GM23338 (cell line): ENCODE results near the gene CCDC74B. TPM values are rescaled to one million over a fixed set of nuclear protein-coding genes. Genes with fewer than 3 reads are reported as not detected.
"Not testable (repeated sequence)": the region's sequence is repeated elsewhere in the genome, so short reads cannot be mapped to it uniquely, and the experiment has no call there.

Experiments
- ATAC-seq: fragments of 200-7000 bp; cut with Tn5 transposase; 3 replicates; pipeline ENCODE4 v1.9.1; 2020
- DNase-seq: peaks from one replicate; pipeline ENCODE4 v3.0.0-alpha.2; 2015; ENCODE audit warnings: low spot score
- H2AFZ ChIP-seq: fragments of 200-600 bp; sonication (generic); 2 replicates; pipeline ENCODE4 v1.8.0; 2016; ENCODE audit warnings: antibody characterized with exemption, mild to moderate bottlenecking, moderate library complexity
- H3F3A ChIP-seq: fragments of 200-600 bp; sonication (generic); replicated peaks from 2 replicates; pipeline ENCODE4 v1.8.0; 2017; ENCODE audit warnings: antibody characterized with exemption, mixed run types, low read depth
- H3K27ac ChIP-seq: fragments of 200-600 bp; sonication (generic); 2 replicates; pipeline ENCODE4 v1.6.1; 2016; ENCODE audit warnings: low read depth
- H3K27me3 ChIP-seq: fragments of 200-600 bp; sonication (generic); 2 replicates; pipeline ENCODE4 v1.8.0; 2016; ENCODE audit warnings: mild to moderate bottlenecking, mixed run types, moderate library complexity; ENCODE audit not compliant: insufficient read depth
- H3K36me3 ChIP-seq: fragments of 200-600 bp; sonication (generic); 2 replicates; pipeline ENCODE4 v1.8.0; 2016; ENCODE audit warnings: mild to moderate bottlenecking; ENCODE audit not compliant: insufficient read depth
- H3K4me1 ChIP-seq: fragments of 200-600 bp; sonication (generic); 2 replicates; pipeline ENCODE4 v1.8.0; 2016; ENCODE audit warnings: mild to moderate bottlenecking, moderate library complexity; ENCODE audit not compliant: insufficient read depth
- H3K4me2 ChIP-seq: fragments of 200-600 bp; sonication (generic); 2 replicates; pipeline ENCODE4 v1.7.1; 2017; ENCODE audit warnings: mixed run types
- H3K4me3 ChIP-seq: fragments of 200-600 bp; sonication (generic); 2 replicates; pipeline ENCODE4 v1.6.1; 2016; ENCODE audit warnings: mixed run types
- H3K79me2 ChIP-seq: fragments of 200-600 bp; sonication (generic); replicated peaks from 2 replicates; pipeline ENCODE4 v1.8.0; 2017; ENCODE audit warnings: mild to moderate bottlenecking; ENCODE audit not compliant: insufficient read depth
- H3K9me2 ChIP-seq: fragments of 200-600 bp; sonication (generic); 2 replicates; pipeline ENCODE4 v1.8.0; 2017; ENCODE audit not compliant: insufficient read depth
- H4K20me1 ChIP-seq: fragments of 200-600 bp; sonication (generic); replicated peaks from 2 replicates; pipeline ENCODE4 v1.8.0; 2017; ENCODE audit warnings: mild to moderate bottlenecking; ENCODE audit not compliant: insufficient read depth
- H3K27ac Mint-ChIP-seq: 2 replicates; pipeline ENCODE4 v1.8.0; 2020; ENCODE audit warnings: inconsistent platforms, mild to moderate bottlenecking, moderate library complexity, mixed read lengths
- H3K27me3 Mint-ChIP-seq: 3 replicates; pipeline ENCODE4 v1.8.0; 2022; ENCODE audit warnings: low read depth, mild to moderate bottlenecking, moderate library complexity, mixed read lengths, inconsistent platforms; ENCODE audit not compliant: insufficient read depth, poor library complexity
- H3K36me3 Mint-ChIP-seq: 3 replicates; pipeline ENCODE4 v1.8.0; 2021; ENCODE audit warnings: low read depth, mild to moderate bottlenecking, inconsistent platforms, moderate library complexity, mixed read lengths
- H3K4me1 Mint-ChIP-seq: 3 replicates; pipeline ENCODE4 v1.8.0; 2020; ENCODE audit warnings: mild to moderate bottlenecking, inconsistent platforms, mixed read lengths
- H3K4me3 Mint-ChIP-seq: 3 replicates; pipeline ENCODE4 v1.8.0; 2021; ENCODE audit warnings: moderate library complexity, mild to moderate bottlenecking, inconsistent platforms, mixed read lengths
- H3K9me3 Mint-ChIP-seq: 3 replicates; pipeline ENCODE4 v1.8.0; 2020; ENCODE audit warnings: moderate library complexity, mild to moderate bottlenecking, inconsistent platforms, mixed read lengths
- CTCF ChIP-seq, 2 experiments: fragments of 200-600 bp in 1 of 2; sonication (generic) in 1 of 2; conservative IDR thresholded peaks; 2 replicates each; pipeline versions ENCODE4 v1.5.1 to v1.6.1; 2016 to 2017; ENCODE audit warnings: antibody characterized with exemption in 2 of 2, low read depth in 2 of 2, mild to moderate bottlenecking in 2 of 2, moderate library complexity in 1 of 2
- polyA plus RNA-seq: library from polyadenylated mRNA; unstranded; fragments of >200 nt; fragmentation: Nextera tagmentation; extraction: Ambion mirVana; gene quantifications from 2 replicates; pipeline ENCODE4 v1.2.1, GENCODE V29; 2016
- small RNA-seq: library from RNA; depleted of rRNA; stranded (forward); fragments of <200 nt; gene quantifications from one replicate; pipeline ENCODE3, GENCODE V24; 2014; ENCODE audit warnings: low replicate concordance
- total RNA-seq: library from RNA; depleted of rRNA; stranded (reverse); fragments of >200 nt; shearing (Covaris generic); gene quantifications from 2 replicates; pipeline ENCODE4 v1.2.3, GENCODE V29; 2014; rRNA removed

The CCDC74B gene
- total and polyA plus RNA-seq, 2 experiments from 2014 or later = 16.4 to 34.5 TPM

- not testable (repeated sequence) for H3K4me3 ChIP-seq, H3K4me2 ChIP-seq, H2AFZ ChIP-seq, DNase-seq, H4K20me1 ChIP-seq, H3K79me2 ChIP-seq, H3K36me3 Mint-ChIP-seq, H3K27me3 Mint-ChIP-seq, H3K9me2 ChIP-seq, H3K9me3 Mint-ChIP-seq, H3K27ac Mint-ChIP-seq, H3K36me3 ChIP-seq, H3F3A ChIP-seq, H3K4me3 Mint-ChIP-seq, H3K4me1 ChIP-seq, H3K27ac ChIP-seq, H3K4me1 Mint-ChIP-seq, H3K27me3 ChIP-seq
- 0 out of 4 replicates have a peak, but pooled peaks of 1 of the 2 experiments have one; percentile 2 for TF ChIP-seq CTCF (conservative IDR thresholded peaks at IDR 0.05; ENCODE audit: low read depth in 2 of 2)
- ATAC-seq = peak; percentile 29
These were observed 17.2 kb downstream of the CCDC74B start for GRCh38 chr2:130127726-130128125.

- not testable (repeated sequence) for H3K79me2 ChIP-seq, H3K27me3 Mint-ChIP-seq, H3K36me3 ChIP-seq, DNase-seq, H3K4me3 ChIP-seq, ATAC-seq, H3K4me1 ChIP-seq, H3K36me3 Mint-ChIP-seq, H3K27ac ChIP-seq, H3K4me1 Mint-ChIP-seq, H3F3A ChIP-seq, H3K27ac Mint-ChIP-seq, H2AFZ ChIP-seq, H3K9me2 ChIP-seq, H3K4me2 ChIP-seq, H4K20me1 ChIP-seq, H3K4me3 Mint-ChIP-seq, H3K27me3 ChIP-seq, H3K9me3 Mint-ChIP-seq
These were observed 24.0 kb downstream of the CCDC74B start for GRCh38 chr2:130120924-130121323.

GRCh38 chr2:130102597-130103363 is 42.1 kb downstream of the CCDC74B start:
- not testable (repeated sequence) for H3F3A ChIP-seq, H3K4me1 ChIP-seq, H3K36me3 Mint-ChIP-seq, H4K20me1 ChIP-seq, H3K4me2 ChIP-seq, H3K36me3 ChIP-seq, H3K27ac Mint-ChIP-seq, H3K79me2 ChIP-seq, H3K27me3 ChIP-seq, H3K4me3 ChIP-seq, H3K27ac ChIP-seq, H3K4me3 Mint-ChIP-seq, H3K9me2 ChIP-seq, H2AFZ ChIP-seq, H3K9me3 Mint-ChIP-seq, H3K27me3 Mint-ChIP-seq, H3K4me1 Mint-ChIP-seq
- DNase-seq = peak; percentile 7
- peak; percentile 50; the same call in 2 of the 3 replicates for ATAC-seq

Small RNA genes within 50 kb of the gene (small RNA-seq; reads per million reads assigned to genes)
- not detected for gene RNU6-1049P

Other genes starting within 250 kb of the CCDC74B start
- gene RAB6C, start 165.4 kb downstream of the CCDC74B start, total RNA-seq = not detected in 2 replicates
- gene RAB6C, start 165.4 kb downstream of the CCDC74B start, polyA plus RNA-seq = 0.07 TPM in 1 of 2 replicates, not detected in the other
- 1.8 and 3.0 TPM in 2 replicates for gene POTEF, start 15.9 kb downstream of the CCDC74B start, total RNA-seq
- gene POTEF, start 15.9 kb downstream of the CCDC74B start, polyA plus RNA-seq = 1.0 and 1.1 TPM in 2 replicates
- 87.5 and 98.6 TPM in 2 replicates for gene SMPD4, start 36.5 kb upstream of the CCDC74B start, total RNA-seq
- gene SMPD4, start 36.5 kb upstream of the CCDC74B start, polyA plus RNA-seq = 43.5 and 44.2 TPM in 2 replicates
- gene MZT2B, start 37.1 kb upstream of the CCDC74B start, total RNA-seq = 60.0 and 70.9 TPM in 2 replicates
- 233 and 263 TPM in 2 replicates for gene MZT2B, start 37.1 kb upstream of the CCDC74B start, polyA plus RNA-seq
- 0.21 and 0.66 TPM in 2 replicates for gene TUBA3E, start 53.3 kb upstream of the CCDC74B start, total RNA-seq
- gene TUBA3E, start 53.3 kb upstream of the CCDC74B start, polyA plus RNA-seq = 0.31 TPM in 1 of 2 replicates, not detected in the other
- gene IMP4, start 197.8 kb upstream of the CCDC74B start, total RNA-seq = 113 and 147 TPM in 2 replicates
- 87.8 and 88.6 TPM in 2 replicates for gene IMP4, start 197.8 kb upstream of the CCDC74B start, polyA plus RNA-seq
- gene PTPN18, start 210.9 kb upstream of the CCDC74B start, total RNA-seq = 9.8 and 10.9 TPM in 2 replicates
- 8.7 and 10.1 TPM in 2 replicates for gene PTPN18, start 210.9 kb upstream of the CCDC74B start, polyA plus RNA-seq